GM12864 (cell line): Measurements from ENCODE around the gene FAM81A.

Experiments
- DNase-seq: peaks from one replicate; pipeline ENCODE4 v3.0.0-alpha.2; 2011; ENCODE audit warnings: low read depth
- H3K4me3 ChIP-seq: 2 replicates; pipeline ENCODE4 v1.5.1; 2011; ENCODE audit warnings: mild to moderate bottlenecking, low read depth, low read length, control low read depth
- TF ChIP-seq, protein P1 (sequence below): IDR thresholded peaks from 2 replicates; pipeline ENCODE4 v1.5.1; 2011; ENCODE audit warnings: low read depth, mild to moderate bottlenecking, moderate library complexity, low read length, control low read depth, inconsistent platforms; ENCODE audit errors: missing control alignments

Gene FAM81A

DNA sequence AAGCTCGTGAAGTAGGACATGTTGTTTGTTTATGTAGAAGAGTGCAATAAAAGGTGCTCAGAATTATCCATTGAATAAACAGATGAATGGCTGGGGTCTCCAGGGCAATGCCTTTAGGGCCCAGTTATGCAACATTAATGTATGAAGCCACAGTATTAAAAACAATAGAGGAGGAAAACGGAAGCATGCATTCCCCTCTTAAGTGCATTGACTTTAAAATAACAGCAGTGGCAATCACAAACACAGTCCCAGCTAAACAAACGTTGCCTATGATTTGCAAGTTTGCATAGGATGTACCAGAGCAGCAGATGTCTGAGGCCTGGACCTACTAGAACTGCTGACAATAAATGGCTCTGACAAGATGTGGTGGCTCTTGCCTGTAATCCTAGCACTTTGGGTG, 113.0 kb downstream of the FAM81A start:
- TF ChIP-seq, protein P1, sequence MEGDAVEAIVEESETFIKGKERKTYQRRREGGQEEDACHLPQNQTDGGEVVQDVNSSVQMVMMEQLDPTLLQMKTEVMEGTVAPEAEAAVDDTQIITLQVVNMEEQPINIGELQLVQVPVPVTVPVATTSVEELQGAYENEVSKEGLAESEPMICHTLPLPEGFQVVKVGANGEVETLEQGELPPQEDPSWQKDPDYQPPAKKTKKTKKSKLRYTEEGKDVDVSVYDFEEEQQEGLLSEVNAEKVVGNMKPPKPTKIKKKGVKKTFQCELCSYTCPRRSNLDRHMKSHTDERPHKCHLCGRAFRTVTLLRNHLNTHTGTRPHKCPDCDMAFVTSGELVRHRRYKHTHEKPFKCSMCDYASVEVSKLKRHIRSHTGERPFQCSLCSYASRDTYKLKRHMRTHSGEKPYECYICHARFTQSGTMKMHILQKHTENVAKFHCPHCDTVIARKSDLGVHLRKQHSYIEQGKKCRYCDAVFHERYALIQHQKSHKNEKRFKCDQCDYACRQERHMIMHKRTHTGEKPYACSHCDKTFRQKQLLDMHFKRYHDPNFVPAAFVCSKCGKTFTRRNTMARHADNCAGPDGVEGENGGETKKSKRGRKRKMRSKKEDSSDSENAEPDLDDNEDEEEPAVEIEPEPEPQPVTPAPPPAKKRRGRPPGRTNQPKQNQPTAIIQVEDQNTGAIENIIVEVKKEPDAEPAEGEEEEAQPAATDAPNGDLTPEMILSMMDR: no peak
- no peak for DNase-seq
- H3K4me3 ChIP-seq: no peak overlapping the region

- no peak for DNase-seq
Observed at GRCh38 chr15:59553879-59554735, 116.1 kb downstream of the FAM81A start.

DNA sequence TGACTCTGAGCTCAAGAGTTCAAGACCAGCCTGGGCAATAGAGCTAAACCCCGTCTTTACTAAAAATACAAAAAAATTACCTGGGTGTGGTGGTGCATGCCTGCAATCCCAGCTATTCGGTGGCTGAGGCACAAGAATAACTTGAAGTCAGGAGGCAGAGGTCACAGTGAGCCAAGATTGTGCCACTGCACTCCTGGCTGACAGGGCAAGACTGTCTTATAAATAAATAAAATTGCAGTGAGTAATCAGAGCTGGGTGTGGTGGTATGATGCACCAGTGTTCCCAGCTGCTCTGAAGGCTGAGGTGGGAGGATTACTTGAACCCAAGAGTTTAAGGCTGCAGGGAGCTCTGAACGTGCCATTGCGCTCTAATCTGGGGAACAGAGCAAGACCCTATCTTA, 117.7 kb downstream of the FAM81A start:
- no peak overlapping the region for H3K4me3 ChIP-seq
- DNase-seq: no peak
- TF ChIP-seq, protein P1: no peak

More at GRCh38 chr15:59553879-59554735, 116.1 kb downstream of the FAM81A start:
- TF ChIP-seq, protein P1: no peak
- H3K4me3 ChIP-seq: no peak overlapping the region

GRCh38 chr15:59556380-59556779, 118.4 kb downstream of the FAM81A start:
- DNase-seq: no peak
- TF ChIP-seq, protein P1: no peak
- H3K4me3 ChIP-seq: no peak overlapping the region

DNA sequence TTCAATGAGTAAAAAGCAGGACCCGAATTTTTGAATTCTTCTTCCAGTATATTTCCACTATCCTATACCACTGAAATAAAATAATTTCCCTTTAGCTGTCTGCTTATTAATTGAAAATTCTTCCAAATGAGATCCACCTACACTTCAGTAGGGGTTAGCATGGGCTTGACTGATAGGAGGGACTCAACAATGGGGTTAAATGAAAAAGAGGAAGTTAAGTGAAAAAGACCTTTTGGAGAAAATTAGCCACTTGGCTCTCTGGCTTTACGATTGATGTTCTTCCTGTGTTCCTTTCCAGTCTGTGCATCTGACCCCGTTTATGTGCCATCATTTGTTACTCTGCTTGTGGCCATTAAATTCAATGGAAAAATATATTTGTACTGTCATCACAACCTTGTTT, 119.6 kb downstream of the FAM81A start:
- H3K4me3 ChIP-seq: no peak overlapping the region
- TF ChIP-seq, protein P1: no peak
- DNase-seq: no peak

- TF ChIP-seq, protein P1: no peak
- H3K4me3 ChIP-seq: no peak overlapping the region
- DNase-seq: no peak
Observed at GRCh38 chr15:59558851-59559250, 120.9 kb downstream of the FAM81A start.

GRCh38 chr15:59561547-59561946, 123.6 kb downstream of the FAM81A start:
- DNase-seq: no peak
- TF ChIP-seq, protein P1: no peak

More at GRCh38 chr15:59561547-59561946, 123.6 kb downstream of the FAM81A start:
- no peak overlapping the region for H3K4me3 ChIP-seq
